ENCODE results near the gene OR14A16.

The OR14A16 gene

GRCh38 chr1:247824023-247824422 is at the start of gene OR14A16:
Gene OR14A16, minus strand, starts transcription at chr1:247824119. Its CDS starts 8,390 bp downstream, at chr1:247815729.
- H3K27ac ChIP-seq (ENCODE audit: low read depth, low read length): no peak within 1 kb of the TSS
- H3K4me3 ChIP-seq (ENCODE audit: low read length): no peak within 1 kb of the TSS
- H3K36me3 ChIP-seq (ENCODE audit: control insufficient read depth, insufficient read depth, low read length): no peaks in the 10 kb centered on the region
- no peaks in the 10 kb centered on the region for H3K4me1 ChIP-seq (ENCODE audit: control insufficient read depth, insufficient read depth, low read length)
- no peaks in the 10 kb centered on the region for H3K27me3 ChIP-seq (ENCODE audit: control insufficient read depth, insufficient read depth, low read length)
- H3K9ac ChIP-seq (ENCODE audit: low read length): no peak within 1 kb of the TSS

DNA sequence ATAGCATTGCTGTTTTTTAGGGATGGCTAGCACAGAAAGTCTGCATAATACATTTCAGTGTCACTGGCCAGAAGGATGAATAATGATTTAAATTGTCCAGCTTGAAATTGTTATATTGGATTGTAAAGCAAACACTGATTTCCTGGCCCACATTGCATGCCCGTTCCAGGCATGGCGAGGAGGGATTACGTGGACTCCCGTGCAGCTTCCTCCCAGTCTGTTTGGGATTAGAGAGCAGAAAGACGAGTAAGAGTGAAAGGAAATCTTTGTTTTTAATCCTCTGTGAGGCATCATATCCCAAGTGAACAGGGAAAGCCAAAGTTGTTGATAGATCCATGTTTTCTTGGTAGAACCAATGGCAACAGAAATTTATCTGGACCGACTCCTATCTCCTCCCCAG is 41.5 kb upstream of the OR14A16 start:
- no peaks in the 10 kb centered on the region for H3K4me1 ChIP-seq (ENCODE audit: control insufficient read depth, insufficient read depth, low read length)

GRCh38 chr1:247864644-247865043 is 40.7 kb upstream of the OR14A16 start:
- no peak overlapping the region for H3K4me3 ChIP-seq (ENCODE audit: low read length)
- H3K9ac ChIP-seq (ENCODE audit: low read length): no peak overlapping the region
- H3K36me3 ChIP-seq (ENCODE audit: control insufficient read depth, insufficient read depth, low read length): no peaks in the 10 kb centered on the region
- H3K27me3 ChIP-seq (ENCODE audit: control insufficient read depth, insufficient read depth, low read length): no peaks in the 10 kb centered on the region
- H3K27ac ChIP-seq (ENCODE audit: low read depth, low read length): no peak overlapping the region
- H3K4me1 ChIP-seq (ENCODE audit: control insufficient read depth, insufficient read depth, low read length): no peaks in the 10 kb centered on the region

More for the DNA sequence above, 41.5 kb upstream of the OR14A16 start:
- Histone ChIP-seq H3K27me3 (ENCODE audit: control insufficient read depth, insufficient read depth, low read length) (no peaks in the 10 kb centered on the region), H3K36me3 (ENCODE audit: control insufficient read depth, insufficient read depth, low read length) (no peaks in the 10 kb centered on the region), H3K4me3 (ENCODE audit: low read length) (no peak overlapping the region), H3K27ac (ENCODE audit: low read depth, low read length) (no peak overlapping the region), H3K9ac (ENCODE audit: low read length) (no peak overlapping the region)

DNA sequence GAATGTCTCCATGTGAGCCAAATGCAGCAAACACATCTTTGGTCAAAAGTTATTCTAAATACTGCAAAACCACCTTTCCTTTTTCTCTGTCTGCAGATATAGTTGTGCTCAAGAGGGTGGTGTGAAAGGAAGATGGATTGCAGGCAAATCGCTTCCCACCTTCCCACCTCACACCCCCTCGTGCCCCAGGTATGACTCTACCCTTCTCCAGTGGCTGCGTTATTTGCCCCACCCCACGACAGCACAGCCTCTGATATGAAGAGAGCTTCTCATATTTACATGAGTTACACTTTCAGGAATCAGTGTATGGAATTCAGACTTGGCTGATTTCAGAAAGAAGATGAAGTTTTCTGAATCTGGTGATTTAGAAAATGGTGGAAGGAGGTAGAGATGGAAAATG is 38.8 kb upstream of the OR14A16 start:
- Histone ChIP-seq H3K27ac (ENCODE audit: low read depth, low read length) (no peak overlapping the region), H3K4me1 (ENCODE audit: control insufficient read depth, insufficient read depth, low read length) (no peaks in the 10 kb centered on the region), H3K9ac (ENCODE audit: low read length) (no peak overlapping the region), H3K36me3 (ENCODE audit: control insufficient read depth, insufficient read depth, low read length) (no peaks in the 10 kb centered on the region), H3K27me3 (ENCODE audit: control insufficient read depth, insufficient read depth, low read length) (no peaks in the 10 kb centered on the region), H3K4me3 (ENCODE audit: low read length) (no peak overlapping the region)

DNA sequence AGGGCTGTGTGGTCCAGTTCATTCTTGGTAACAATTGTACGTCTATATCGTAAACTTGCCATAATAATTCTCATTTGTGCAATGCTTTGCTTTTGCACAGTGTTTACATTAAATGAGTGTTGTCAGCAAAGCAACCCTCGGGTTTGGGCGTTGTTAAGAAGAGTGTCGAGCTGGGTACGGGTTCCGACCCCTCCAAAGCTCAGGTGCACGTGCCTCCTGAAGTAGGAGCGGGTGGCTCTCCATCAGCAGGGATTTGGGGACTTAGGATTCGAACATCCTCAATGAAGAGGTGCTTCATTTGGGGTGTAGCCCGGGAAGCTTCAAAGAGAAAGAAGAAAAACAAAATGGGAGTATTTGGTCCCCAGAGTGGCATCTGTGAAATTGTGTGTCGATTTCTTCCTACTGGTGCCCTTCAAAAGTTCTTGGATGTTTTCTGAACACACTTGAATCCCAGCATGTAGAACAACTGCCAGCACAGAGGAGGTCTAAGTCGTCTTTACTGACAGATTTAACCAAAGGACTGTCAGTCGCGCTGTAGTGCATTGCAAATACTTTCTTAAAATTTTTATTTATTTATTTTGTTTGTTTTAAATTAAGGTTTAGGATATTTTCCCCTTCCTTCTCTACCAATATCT is 34.2 kb upstream of the OR14A16 start:
- Histone ChIP-seq H3K27me3 (ENCODE audit: control insufficient read depth, insufficient read depth, low read length) (no peaks in the 10 kb centered on the region), H3K4me3 (ENCODE audit: low read length) (peak overlapping the region; percentile 32), H3K4me1 (ENCODE audit: control insufficient read depth, insufficient read depth, low read length) (no peaks in the 10 kb centered on the region), H3K36me3 (ENCODE audit: control insufficient read depth, insufficient read depth, low read length) (no peaks in the 10 kb centered on the region), H3K9ac (ENCODE audit: low read length) (no peak overlapping the region), H3K27ac (ENCODE audit: low read depth, low read length) (no peak overlapping the region)

DNA sequence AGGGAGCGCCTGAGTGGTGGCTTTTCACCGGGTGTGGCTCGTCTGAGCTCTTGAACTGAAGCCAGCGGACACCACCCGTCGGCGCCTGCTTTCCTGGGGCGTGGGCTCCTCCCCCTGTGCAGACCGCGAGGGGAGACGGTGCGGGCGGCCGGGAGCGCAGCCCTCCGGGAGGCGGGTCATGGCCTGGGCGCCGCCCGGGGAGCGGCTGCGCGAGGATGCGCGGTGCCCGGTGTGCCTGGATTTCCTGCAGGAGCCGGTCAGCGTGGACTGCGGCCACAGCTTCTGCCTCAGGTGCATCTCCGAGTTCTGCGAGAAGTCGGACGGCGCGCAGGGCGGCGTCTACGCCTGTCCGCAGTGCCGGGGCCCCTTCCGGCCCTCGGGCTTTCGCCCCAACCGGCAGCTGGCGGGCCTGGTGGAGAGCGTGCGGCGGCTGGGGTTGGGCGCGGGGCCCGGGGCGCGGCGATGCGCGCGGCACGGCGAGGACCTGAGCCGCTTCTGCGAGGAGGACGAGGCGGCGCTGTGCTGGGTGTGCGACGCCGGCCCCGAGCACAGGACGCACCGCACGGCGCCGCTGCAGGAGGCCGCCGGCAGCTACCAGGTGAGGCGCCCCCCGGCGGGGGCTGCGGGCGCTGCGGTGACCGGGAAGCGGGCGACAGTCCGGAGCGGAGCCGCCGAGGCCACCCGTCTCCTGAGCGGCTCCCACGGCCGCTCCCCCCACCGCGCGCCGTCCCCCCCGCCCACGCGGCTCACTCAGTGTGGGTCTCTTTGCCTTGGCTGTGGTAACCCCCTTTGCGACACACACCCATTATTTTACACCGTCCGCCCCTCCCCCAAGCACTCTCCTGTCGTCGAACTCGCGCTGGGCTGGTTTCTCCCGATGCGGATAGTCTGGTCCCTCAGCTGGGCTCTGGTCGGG is 33.4 kb upstream of the OR14A16 start, which contains the start of gene TRIM58:
Gene TRIM58, plus strand, starts transcription at position 119 of the 916 bp plus-strand sequence. Its CDS starts 60 bp downstream, at position 179.
- no peaks in the 10 kb centered on the region for H3K27me3 ChIP-seq (ENCODE audit: control insufficient read depth, insufficient read depth, low read length)
- H3K4me3 ChIP-seq (ENCODE audit: low read length): peak within 1 kb of the TSS; percentile 32
- no peak within 1 kb of the TSS for H3K9ac ChIP-seq (ENCODE audit: low read length)
- no peaks in the 10 kb centered on the region for H3K36me3 ChIP-seq (ENCODE audit: control insufficient read depth, insufficient read depth, low read length)
- H3K4me1 ChIP-seq (ENCODE audit: control insufficient read depth, insufficient read depth, low read length): no peaks in the 10 kb centered on the region
- no peak within 1 kb of the TSS for H3K27ac ChIP-seq (ENCODE audit: low read depth, low read length)

- no peak overlapping the region for H3K27ac ChIP-seq (ENCODE audit: low read depth, low read length)
- H3K4me3 ChIP-seq (ENCODE audit: low read length): no peak overlapping the region
- H3K9ac ChIP-seq (ENCODE audit: low read length): no peak overlapping the region
- no peaks in the 10 kb centered on the region for H3K27me3 ChIP-seq (ENCODE audit: control insufficient read depth, insufficient read depth, low read length)
- no peaks in the 10 kb centered on the region for H3K4me1 ChIP-seq (ENCODE audit: control insufficient read depth, insufficient read depth, low read length)
- no peaks in the 10 kb centered on the region for H3K36me3 ChIP-seq (ENCODE audit: control insufficient read depth, insufficient read depth, low read length)
Observed at GRCh38 chr1:247855911-247856310, 32.0 kb upstream of the OR14A16 start.

- H3K4me1 ChIP-seq (ENCODE audit: control insufficient read depth, insufficient read depth, low read length): no peaks in the 10 kb centered on the region
- H3K27me3 ChIP-seq (ENCODE audit: control insufficient read depth, insufficient read depth, low read length): no peaks in the 10 kb centered on the region
- no peak overlapping the region for H3K9ac ChIP-seq (ENCODE audit: low read length)
- H3K4me3 ChIP-seq (ENCODE audit: low read length): no peak overlapping the region
- H3K27ac ChIP-seq (ENCODE audit: low read depth, low read length): no peak overlapping the region
- H3K36me3 ChIP-seq (ENCODE audit: control insufficient read depth, insufficient read depth, low read length): no peaks in the 10 kb centered on the region
Observed at GRCh38 chr1:247854899-247855545, 31.1 kb upstream of the OR14A16 start.

- Histone ChIP-seq H3K36me3 (ENCODE audit: control insufficient read depth, insufficient read depth, low read length) (no peaks in the 10 kb centered on the region), H3K9ac (ENCODE audit: low read length) (no peak overlapping the region), H3K27me3 (ENCODE audit: control insufficient read depth, insufficient read depth, low read length) (no peaks in the 10 kb centered on the region), H3K4me3 (ENCODE audit: low read length) (no peak overlapping the region), H3K4me1 (ENCODE audit: control insufficient read depth, insufficient read depth, low read length) (no peaks in the 10 kb centered on the region), H3K27ac (ENCODE audit: low read depth, low read length) (no peak overlapping the region)
Observed at GRCh38 chr1:247849616-247850015, 25.7 kb upstream of the OR14A16 start.

GRCh38 chr1:247848346-247848745 is 24.4 kb upstream of the OR14A16 start:
- Histone ChIP-seq H3K27ac (ENCODE audit: low read depth, low read length) (no peak overlapping the region), H3K9ac (ENCODE audit: low read length) (no peak overlapping the region), H3K36me3 (ENCODE audit: control insufficient read depth, insufficient read depth, low read length) (no peaks in the 10 kb centered on the region), H3K4me3 (ENCODE audit: low read length) (no peak overlapping the region), H3K27me3 (ENCODE audit: control insufficient read depth, insufficient read depth, low read length) (no peaks in the 10 kb centered on the region), H3K4me1 (ENCODE audit: control insufficient read depth, insufficient read depth, low read length) (no peaks in the 10 kb centered on the region)

GRCh38 chr1:247845693-247846017 is 21.7 kb upstream of the OR14A16 start:
- Histone ChIP-seq H3K9ac (ENCODE audit: low read length) (no peak overlapping the region), H3K36me3 (ENCODE audit: control insufficient read depth, insufficient read depth, low read length) (no peaks in the 10 kb centered on the region), H3K27ac (ENCODE audit: low read depth, low read length) (no peak overlapping the region), H3K27me3 (ENCODE audit: control insufficient read depth, insufficient read depth, low read length) (no peaks in the 10 kb centered on the region), H3K4me3 (ENCODE audit: low read length) (no peak overlapping the region), H3K4me1 (ENCODE audit: control insufficient read depth, insufficient read depth, low read length) (no peaks in the 10 kb centered on the region)

GRCh38 chr1:247845011-247845692 is 21.2 kb upstream of the OR14A16 start:
- Histone ChIP-seq H3K4me1 (ENCODE audit: control insufficient read depth, insufficient read depth, low read length) (no peaks in the 10 kb centered on the region), H3K27ac (ENCODE audit: low read depth, low read length) (no peak overlapping the region)

More at GRCh38 chr1:247845011-247845692, 21.2 kb upstream of the OR14A16 start:
- Histone ChIP-seq H3K36me3 (ENCODE audit: control insufficient read depth, insufficient read depth, low read length) (no peaks in the 10 kb centered on the region), H3K27me3 (ENCODE audit: control insufficient read depth, insufficient read depth, low read length) (no peaks in the 10 kb centered on the region), H3K4me3 (ENCODE audit: low read length) (no peak overlapping the region), H3K9ac (ENCODE audit: low read length) (no peak overlapping the region)

Data from rectal smooth muscle tissue (tissue), 1 donor.